Fibroblast of the aortic adventitia (primary cell): Measurements from ENCODE around the gene SALL2. TPM values are rescaled to one million over a fixed set of nuclear protein-coding genes. Genes with fewer than 3 reads are reported as not detected.
A peak's percentile ranks its signal among the peaks of the same experiment; 100 is the strongest.

Experiments used
- DNase-seq: peaks from one replicate; pipeline ENCODE4 v3.0.0-alpha.2; 2010; ENCODE audit warnings: low read depth
- H3K4me3 ChIP-seq: 2 replicates; pipeline ENCODE4 v1.5.1; 2011; ENCODE audit warnings: low read depth, mild to moderate bottlenecking, control low read depth, low read length, moderate library complexity
- total RNA-seq: library from RNA; depleted of rRNA; stranded (reverse); fragments of >200 nt; gene quantifications from 2 replicates; pipeline ENCODE4 v1.2.3, GENCODE V29; 2012; ENCODE audit warnings: low replicate concordance
- TF ChIP-seq, protein P1 (sequence below): IDR thresholded peaks from 2 replicates; pipeline ENCODE4 v1.5.1; 2011; ENCODE audit warnings: mild to moderate bottlenecking, low read length, control low read depth, inconsistent platforms; ENCODE audit not compliant: insufficient read depth

Gene SALL2
- total RNA-seq, 1 donor: 5.3 TPM

GRCh38 chr14:21486640-21487087, 39.5 kb downstream of the SALL2 start:
- DNase-seq: peak; percentile 43
- TF ChIP-seq, protein P1, sequence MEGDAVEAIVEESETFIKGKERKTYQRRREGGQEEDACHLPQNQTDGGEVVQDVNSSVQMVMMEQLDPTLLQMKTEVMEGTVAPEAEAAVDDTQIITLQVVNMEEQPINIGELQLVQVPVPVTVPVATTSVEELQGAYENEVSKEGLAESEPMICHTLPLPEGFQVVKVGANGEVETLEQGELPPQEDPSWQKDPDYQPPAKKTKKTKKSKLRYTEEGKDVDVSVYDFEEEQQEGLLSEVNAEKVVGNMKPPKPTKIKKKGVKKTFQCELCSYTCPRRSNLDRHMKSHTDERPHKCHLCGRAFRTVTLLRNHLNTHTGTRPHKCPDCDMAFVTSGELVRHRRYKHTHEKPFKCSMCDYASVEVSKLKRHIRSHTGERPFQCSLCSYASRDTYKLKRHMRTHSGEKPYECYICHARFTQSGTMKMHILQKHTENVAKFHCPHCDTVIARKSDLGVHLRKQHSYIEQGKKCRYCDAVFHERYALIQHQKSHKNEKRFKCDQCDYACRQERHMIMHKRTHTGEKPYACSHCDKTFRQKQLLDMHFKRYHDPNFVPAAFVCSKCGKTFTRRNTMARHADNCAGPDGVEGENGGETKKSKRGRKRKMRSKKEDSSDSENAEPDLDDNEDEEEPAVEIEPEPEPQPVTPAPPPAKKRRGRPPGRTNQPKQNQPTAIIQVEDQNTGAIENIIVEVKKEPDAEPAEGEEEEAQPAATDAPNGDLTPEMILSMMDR: no peak

DNA sequence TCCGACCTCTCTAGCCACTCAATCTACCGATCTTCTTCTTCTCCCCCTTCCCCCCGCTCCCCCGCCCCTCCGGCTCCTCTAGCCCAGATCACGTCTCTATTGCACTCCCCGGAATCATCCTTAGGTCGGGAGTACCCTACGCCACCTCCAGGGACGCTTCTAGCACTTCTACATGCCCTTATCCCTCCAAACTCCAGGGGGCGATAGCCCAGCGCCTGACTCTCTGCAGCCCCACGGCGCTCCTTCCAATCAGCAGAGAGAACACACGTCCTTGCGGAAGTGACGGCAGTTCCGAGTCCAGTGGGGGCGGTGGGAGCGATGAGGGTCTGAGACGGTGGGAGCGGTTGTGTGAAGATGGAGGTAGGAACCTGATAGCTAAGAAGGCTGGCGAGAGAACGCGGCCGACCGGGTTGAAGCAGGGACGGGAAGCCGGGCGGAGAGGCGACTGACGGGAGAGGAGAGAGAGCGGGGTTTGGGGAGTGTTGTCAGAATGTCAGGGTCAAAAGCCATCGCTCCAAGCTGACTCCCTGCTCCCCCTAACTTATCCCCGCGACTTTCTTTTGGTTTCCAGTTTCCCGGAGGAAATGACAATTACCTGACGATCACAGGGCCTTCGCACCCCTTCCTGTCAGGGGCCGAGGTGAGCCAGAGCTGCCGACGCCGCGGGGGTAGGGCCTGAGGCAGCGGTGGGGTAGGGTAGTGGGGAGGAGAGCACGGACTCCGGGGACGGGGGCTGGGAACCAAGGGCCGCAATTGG, 49.0 kb downstream of the SALL2 start, which contains the start of the genes RAB2B and TOX4:
Gene RAB2B, minus strand, starts transcription at position 35 of the 757 bp plus-strand sequence. CDS start 87 bp downstream, outside the sequence.
Gene TOX4, plus strand, starts transcription at position 271 of the 757 bp plus-strand sequence. Its CDS starts 84 bp downstream, at position 355.
- TF ChIP-seq, protein P1: peak; percentile 100
- H3K4me3 ChIP-seq: peak within 1 kb of the TSS; percentile 97
- peak; percentile 99 for DNase-seq

More at GRCh38 chr14:21486640-21487087, 39.5 kb downstream of the SALL2 start:
- H3K4me3 ChIP-seq: no peak overlapping the region

DNA sequence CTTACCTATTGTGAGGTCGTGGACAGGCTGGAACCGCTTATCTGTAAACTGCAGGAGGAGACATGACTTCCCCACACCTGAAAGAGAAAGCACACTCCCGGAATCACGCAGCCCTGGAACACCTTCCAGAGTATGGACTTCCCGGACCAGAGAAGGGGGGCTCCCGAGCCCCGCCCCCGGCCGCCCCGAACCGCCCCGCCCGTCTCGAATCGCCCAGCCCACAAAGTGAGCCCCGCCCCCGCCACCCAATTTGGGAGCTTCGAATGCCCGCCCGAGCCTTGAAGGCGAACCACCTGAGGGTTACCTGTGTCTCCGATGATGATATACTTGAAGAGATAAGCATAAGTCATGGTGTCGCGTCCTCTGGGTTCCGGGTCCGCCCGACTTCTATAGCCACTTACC, 49.6 kb downstream of the SALL2 start:
- H3K4me3 ChIP-seq: peak overlapping the region; percentile 97
- TF ChIP-seq, protein P1: no peak
- DNase-seq: no peak

- TF ChIP-seq, protein P1: no peak
- H3K4me3 ChIP-seq: peak overlapping the region; percentile 97
- no peak for DNase-seq
Measured at GRCh38 chr14:21475767-21476522, 50.2 kb downstream of the SALL2 start.

Other genes starting within 250 kb of the SALL2 start
- gene RPGRIP1, start 246.3 kb downstream of the SALL2 start, total RNA-seq: not detected in 2 replicates
- gene SUPT16H, start 142.3 kb downstream of the SALL2 start, total RNA-seq: 81.3 and 107 TPM in 2 replicates
- 59.8 and 72.7 TPM in 2 replicates for gene CHD8, start 70.2 kb downstream of the SALL2 start, total RNA-seq
- 7.8 and 28.1 TPM in 2 replicates for gene RAB2B, start 49.4 kb downstream of the SALL2 start, total RNA-seq
- 21.1 and 37.2 TPM in 2 replicates for gene TOX4, start 49.2 kb downstream of the SALL2 start, total RNA-seq
- gene METTL3, start 15.0 kb downstream of the SALL2 start, total RNA-seq: 27.7 and 36.2 TPM in 2 replicates
- not detected in 2 replicates for gene OR10G3, start 53.7 kb upstream of the SALL2 start, total RNA-seq
- not detected in 2 replicates for gene OR10G2, start 108.6 kb upstream of the SALL2 start, total RNA-seq
- 0.33 TPM in 1 of 2 replicates, not detected in the other for gene OR4E2, start 127.5 kb upstream of the SALL2 start, total RNA-seq
- gene OR4E1, start 147.5 kb upstream of the SALL2 start, total RNA-seq: not detected in 2 replicates